ENCODE results near the gene LEPROT. TPM values are rescaled to one million over a fixed set of nuclear protein-coding genes. Genes with fewer than 3 reads are reported as not detected.
A peak's percentile ranks its signal among the peaks of the same experiment; 100 is the strongest.

Gene LEPROT
- total and polyA plus RNA-seq, 2 experiments from 2014 or later = 22.9 to 24.9 TPM

GRCh38 chr1:65434255-65434654 lies 13.8 kb downstream of the LEPROT start:
- no peaks in the 10 kb centered on the region for H3K27me3 ChIP-seq (ENCODE audit: insufficient read depth)
- H3F3A ChIP-seq (replicated peaks; ENCODE audit: low read depth) = no peaks in the 10 kb centered on the region
- H4K20me1 ChIP-seq (replicated peaks; ENCODE audit: insufficient read depth) = no peaks in the 10 kb centered on the region
- peaks cover 38% of the 10 kb centered on the region for H3K4me1 Mint-ChIP-seq
- no peak for ATAC-seq
- peaks cover 25% of the 10 kb centered on the region for H3K4me1 ChIP-seq (ENCODE audit: insufficient read depth)
- H2AFZ ChIP-seq = no peak overlapping the region
- TF ChIP-seq JUNB (IDR thresholded peaks at IDR 0.05; ENCODE audit: unreplicated experiment) (no peak), STAT1 (IDR thresholded peaks at IDR 0.05; ENCODE audit: unreplicated experiment) (no peak), EZH2 (IDR thresholded peaks at IDR 0.05; ENCODE audit: low read depth, unreplicated experiment) (no peak), CREB1 (CRISPR knock-in tag; IDR thresholded peaks at IDR 0.05; ENCODE audit: low read depth) (no peak), POLR2AphosphoS5 (IDR thresholded peaks at IDR 0.05; ENCODE audit: low read depth) (no peak), ETS1 (IDR thresholded peaks at IDR 0.05) (no peak), REST (IDR thresholded peaks at IDR 0.05; ENCODE audit: unreplicated experiment) (no peak), EZH2phosphoT487 (IDR thresholded peaks at IDR 0.05; ENCODE audit: unreplicated experiment) (no peak)
- H3K36me3 Mint-ChIP-seq (ENCODE audit: low read depth) = peaks cover 4% of the 10 kb centered on the region; the same call in 1 of the 3 replicates
- H3K9me3 Mint-ChIP-seq = no peaks in the 10 kb centered on the region
- H3K27ac ChIP-seq (ENCODE audit: low read depth) = no peak overlapping the region
- no peak overlapping the region for H3K27ac Mint-ChIP-seq
- H3K4me3 Mint-ChIP-seq = no peak overlapping the region
- H3K9me2 ChIP-seq (ENCODE audit: insufficient read depth) = no peaks in the 10 kb centered on the region
- H3K36me3 ChIP-seq (ENCODE audit: insufficient read depth) = no peaks in the 10 kb centered on the region
- H3K79me2 ChIP-seq (replicated peaks; ENCODE audit: insufficient read depth) = no peaks in the 10 kb centered on the region
- H3K4me3 ChIP-seq = no peak overlapping the region
- peaks cover 2% of the 10 kb centered on the region for H3K27me3 Mint-ChIP-seq (ENCODE audit: insufficient read depth, low read depth, poor library complexity)
- H3K4me2 ChIP-seq = no peak overlapping the region
- DNase-seq (ENCODE audit: low spot score) = no peak

GRCh38 chr1:65434760-65435159 lies 14.3 kb downstream of the LEPROT start:
- H3K4me1 ChIP-seq (ENCODE audit: insufficient read depth) = peaks cover 25% of the 10 kb centered on the region
- H3K36me3 ChIP-seq (ENCODE audit: insufficient read depth) = no peaks in the 10 kb centered on the region
- no peaks in the 10 kb centered on the region for H3K9me2 ChIP-seq (ENCODE audit: insufficient read depth)
- no peak overlapping the region for H3K4me3 ChIP-seq
- H3K79me2 ChIP-seq (replicated peaks; ENCODE audit: insufficient read depth) = no peaks in the 10 kb centered on the region
- Mint-ChIP-seq H3K36me3 (ENCODE audit: low read depth) (peaks cover 4% of the 10 kb centered on the region; the same call in 1 of the 3 replicates), H3K9me3 (no peaks in the 10 kb centered on the region), H3K4me3 (no peak overlapping the region), H3K27me3 (ENCODE audit: insufficient read depth, low read depth, poor library complexity) (peaks cover 2% of the 10 kb centered on the region), H3K4me1 (peaks cover 36% of the 10 kb centered on the region), H3K27ac (peak overlapping the region; percentile 35; the same call in 1 of the 2 replicates)
- H3K4me2 ChIP-seq = no peak overlapping the region
- DNase-seq (ENCODE audit: low spot score) (no peak), ATAC-seq (no peak)
- H2AFZ ChIP-seq = no peak overlapping the region
- no peak overlapping the region for H3K27ac ChIP-seq (ENCODE audit: low read depth)
- no peaks in the 10 kb centered on the region for H4K20me1 ChIP-seq (replicated peaks; ENCODE audit: insufficient read depth)
- no peaks in the 10 kb centered on the region for H3K27me3 ChIP-seq (ENCODE audit: insufficient read depth)
- H3F3A ChIP-seq (replicated peaks; ENCODE audit: low read depth) = no peaks in the 10 kb centered on the region
- TF ChIP-seq CREB1 (CRISPR knock-in tag; IDR thresholded peaks at IDR 0.05; ENCODE audit: low read depth) (no peak), ZNF462 (CRISPR knock-in tag; IDR thresholded peaks at IDR 0.05) (no peak), CTCF (conservative IDR thresholded peaks at IDR 0.05; ENCODE audit: low read depth in 2 of 2) (no peak)
